Skin epidermis (tissue), 12 donors: ENCODE results near the gene MEN1.

Experiments
- H3K27ac ChIP-seq, 21 experiments: fragments of 200-600 bp; sonication (generic) in 11 of 21; one replicate each; pipeline ENCODE4 v1.5.0; 2020; ENCODE audit warnings: mild to moderate bottlenecking in 3 of 21, inconsistent platforms in 2 of 21, moderate library complexity in 2 of 21
- H3K4me3 ChIP-seq, 7 experiments: fragments of 200-600 bp; sonication (generic) in 2 of 7; one replicate each; pipeline ENCODE4 v1.5.0; 2020; ENCODE audit warnings: inconsistent platforms in 2 of 7, mild to moderate bottlenecking in 2 of 7, moderate library complexity in 1 of 7

The MEN1 gene

GRCh38 chr11:64810271-64810890 lies at the start of gene MEN1:
Gene MEN1, minus strand, starts transcription at chr11:64810551. Its CDS starts 442 bp downstream, at chr11:64810109.
- Histone ChIP-seq H3K4me3 (peak within 1 kb of the TSS; percentile 57 to 94 (median 81)), H3K27ac (peak within 1 kb of the TSS; percentile 28 to 88 (median 79))

GRCh38 chr11:64859542-64860414 lies 49.4 kb upstream of the MEN1 start:
- H3K27ac ChIP-seq, result peak overlapping the region in 18 of 21 experiments; percentile 18 to 93 (median 72)
- peak overlapping the region in 1 of 7 experiments; percentile 1 for H3K4me3 ChIP-seq

GRCh38 chr11:64858467-64859263 lies 48.3 kb upstream of the MEN1 start:
- H3K4me3 ChIP-seq, result peak overlapping the region in 1 of 7 experiments; percentile 1
- peak overlapping the region in 20 of 21 experiments; percentile 18 to 93 (median 72) for H3K27ac ChIP-seq

- H3K4me3 ChIP-seq, result no peak overlapping the region
Measured at GRCh38 chr11:64857485-64857884, 47.1 kb upstream of the MEN1 start.

GRCh38 chr11:64856382-64857227 lies 46.3 kb upstream of the MEN1 start:
- no peak overlapping the region for H3K4me3 ChIP-seq

More at GRCh38 chr11:64857485-64857884, 47.1 kb upstream of the MEN1 start:
- peak overlapping the region in 14 of 21 experiments; percentile 25 to 93 (median 83) for H3K27ac ChIP-seq

GRCh38 chr11:64855596-64856304 lies 45.4 kb upstream of the MEN1 start:
- H3K27ac ChIP-seq, result peak overlapping the region in 20 of 21 experiments; percentile 25 to 93 (median 78)

More at GRCh38 chr11:64856382-64857227, 46.3 kb upstream of the MEN1 start:
- peak overlapping the region in 19 of 21 experiments; percentile 25 to 93 (median 79) for H3K27ac ChIP-seq

GRCh38 chr11:64854534-64855502 lies 44.5 kb upstream of the MEN1 start:
- Histone ChIP-seq H3K4me3 (no peak overlapping the region), H3K27ac (peak overlapping the region in 19 of 21 experiments; percentile 25 to 93 (median 79))

More at GRCh38 chr11:64855596-64856304, 45.4 kb upstream of the MEN1 start:
- H3K4me3 ChIP-seq, result no peak overlapping the region

- H3K27ac ChIP-seq, result peak overlapping the region in 17 of 21 experiments; percentile 25 to 93 (median 77)
- H3K4me3 ChIP-seq, result no peak overlapping the region
Measured at GRCh38 chr11:64854157-64854533, 43.8 kb upstream of the MEN1 start.

- Histone ChIP-seq H3K27ac (peak overlapping the region in 15 of 21 experiments; percentile 27 to 93 (median 72)), H3K4me3 (no peak overlapping the region)
Measured at GRCh38 chr11:64853709-64854108, 43.4 kb upstream of the MEN1 start.

- H3K27ac ChIP-seq, result peak overlapping the region in 16 of 21 experiments; percentile 27 to 93 (median 70)
Measured at GRCh38 chr11:64852804-64853509, 42.6 kb upstream of the MEN1 start.

GRCh38 chr11:64851831-64852351 lies 41.5 kb upstream of the MEN1 start:
- Histone ChIP-seq H3K4me3 (no peak overlapping the region), H3K27ac (peak overlapping the region in 14 of 21 experiments; percentile 25 to 85 (median 65))

More at GRCh38 chr11:64852804-64853509, 42.6 kb upstream of the MEN1 start:
- H3K4me3 ChIP-seq, result no peak overlapping the region

GRCh38 chr11:64850979-64851567 lies 40.7 kb upstream of the MEN1 start:
- H3K4me3 ChIP-seq, result no peak overlapping the region
- peak overlapping the region in 17 of 21 experiments; percentile 5 to 85 (median 60) for H3K27ac ChIP-seq

- peak overlapping the region in 7 of 21 experiments; percentile 6 to 57 (median 16) for H3K27ac ChIP-seq
- H3K4me3 ChIP-seq, result no peak overlapping the region
Measured at GRCh38 chr11:64849598-64850356, 39.4 kb upstream of the MEN1 start.

GRCh38 chr11:64848826-64849597 lies 38.7 kb upstream of the MEN1 start:
- H3K4me3 ChIP-seq, result no peak overlapping the region
- H3K27ac ChIP-seq, result peak overlapping the region in 8 of 21 experiments; percentile 14 to 57 (median 35)
